T-helper 2 cell (primary cell): ENCODE results near the gene HAAO.

Source experiments
- DNase-seq, 5 experiments: peaks; one replicate each; pipeline versions ENCODE4 v3.0.0 to v3.0.0-alpha.2; 2012 to 2022

The HAAO gene

GRCh38 chr2:42792087-42792582, 248 bp downstream of the HAAO start:
- peak in 1 of 5 experiments; percentile 38 for DNase-seq

- DNase-seq = no peak
Measured at GRCh38 chr2:42791606-42792005, 777 bp downstream of the HAAO start.

- DNase-seq = no peak
Measured at GRCh38 chr2:42789751-42790150, 2.6 kb downstream of the HAAO start.

DNA sequence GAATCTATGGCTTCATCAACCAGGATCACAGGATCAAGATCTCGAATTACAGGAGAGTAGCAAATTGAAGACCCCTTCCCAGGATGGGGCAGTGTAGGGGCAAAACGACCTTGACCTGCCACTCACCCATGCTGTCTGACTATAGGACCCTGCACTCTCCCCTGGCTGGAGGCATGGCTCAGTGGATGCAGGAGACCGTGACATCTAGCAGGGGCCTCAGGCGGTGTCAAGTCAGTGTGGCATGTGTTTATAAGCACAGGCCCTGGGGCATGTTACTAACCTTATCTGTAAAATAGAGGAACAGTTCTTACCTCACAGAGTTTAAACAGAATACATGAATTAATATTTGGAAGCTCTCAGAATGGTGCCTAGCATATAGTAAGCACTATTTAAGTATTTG, 3.5 kb downstream of the HAAO start:
- DNase-seq = no peak

DNA sequence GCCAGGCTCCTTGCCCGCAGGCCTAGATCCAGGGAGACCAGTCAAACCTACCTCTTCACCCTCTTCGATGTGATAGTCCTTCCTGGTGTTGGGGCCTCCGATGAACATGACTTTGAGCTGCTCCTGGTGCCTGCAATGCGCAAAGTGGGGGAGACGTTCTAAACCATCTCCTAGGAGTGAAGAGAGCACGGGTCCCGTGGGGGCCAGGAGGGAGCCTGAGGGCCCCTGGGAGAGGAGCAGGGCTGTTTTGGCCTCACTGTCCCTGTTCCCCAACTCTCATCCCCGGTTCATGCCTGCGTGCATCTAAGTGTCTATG, 3.9 kb downstream of the HAAO start:
- no peak for DNase-seq

DNA sequence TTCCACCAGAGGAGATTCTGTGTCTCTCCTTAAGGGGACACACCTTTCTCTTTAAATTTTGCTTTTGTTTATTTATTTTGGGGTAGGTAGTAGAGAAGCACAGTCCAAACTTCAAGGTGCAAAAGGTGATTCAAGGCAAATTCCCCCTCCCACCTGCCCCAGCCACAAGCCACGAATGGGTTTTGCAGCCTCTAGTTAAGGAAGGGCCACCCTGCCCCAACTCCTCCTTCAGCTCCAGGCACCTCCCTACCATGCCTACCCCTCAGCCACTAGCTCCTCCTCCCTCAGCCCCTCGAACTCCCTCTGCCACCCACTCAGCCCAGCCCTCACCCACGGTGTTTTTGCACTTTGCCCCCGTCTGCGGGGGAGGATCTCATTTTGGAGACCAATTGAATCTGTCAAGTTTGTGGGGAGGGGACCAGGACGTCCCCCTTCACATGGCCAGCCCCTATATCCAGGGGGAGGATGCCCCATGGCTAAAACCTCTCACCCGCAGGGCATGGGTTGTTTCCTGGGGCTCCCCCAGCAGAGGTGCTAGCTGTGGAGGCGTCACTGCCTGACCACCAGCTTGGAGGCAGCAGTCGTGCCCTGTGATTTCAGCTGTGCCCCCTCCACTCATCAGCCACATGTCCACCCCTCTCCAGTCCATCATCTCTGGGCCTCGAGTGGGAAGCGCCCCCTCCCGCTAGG, 4.5 kb downstream of the HAAO start:
- DNase-seq = no peak

DNA sequence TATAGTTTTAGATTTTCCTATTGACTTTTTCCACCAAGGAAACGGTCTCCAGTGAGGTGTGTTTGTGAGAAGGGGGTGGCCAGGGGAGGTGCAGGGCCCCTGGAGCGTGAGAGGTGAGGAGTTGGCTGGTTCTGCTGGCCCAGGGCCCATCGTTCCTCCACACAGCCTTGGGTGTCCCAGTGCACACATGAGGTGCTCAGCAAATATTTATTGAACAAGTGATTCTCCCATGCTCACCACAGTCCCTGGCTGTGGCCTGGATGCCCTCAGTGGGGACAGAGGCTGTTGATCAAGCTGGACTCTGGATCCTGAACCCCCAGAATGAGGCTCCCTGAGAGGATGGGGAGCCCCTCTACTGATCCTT, 5.0 kb downstream of the HAAO start:
- no peak for DNase-seq

DNA sequence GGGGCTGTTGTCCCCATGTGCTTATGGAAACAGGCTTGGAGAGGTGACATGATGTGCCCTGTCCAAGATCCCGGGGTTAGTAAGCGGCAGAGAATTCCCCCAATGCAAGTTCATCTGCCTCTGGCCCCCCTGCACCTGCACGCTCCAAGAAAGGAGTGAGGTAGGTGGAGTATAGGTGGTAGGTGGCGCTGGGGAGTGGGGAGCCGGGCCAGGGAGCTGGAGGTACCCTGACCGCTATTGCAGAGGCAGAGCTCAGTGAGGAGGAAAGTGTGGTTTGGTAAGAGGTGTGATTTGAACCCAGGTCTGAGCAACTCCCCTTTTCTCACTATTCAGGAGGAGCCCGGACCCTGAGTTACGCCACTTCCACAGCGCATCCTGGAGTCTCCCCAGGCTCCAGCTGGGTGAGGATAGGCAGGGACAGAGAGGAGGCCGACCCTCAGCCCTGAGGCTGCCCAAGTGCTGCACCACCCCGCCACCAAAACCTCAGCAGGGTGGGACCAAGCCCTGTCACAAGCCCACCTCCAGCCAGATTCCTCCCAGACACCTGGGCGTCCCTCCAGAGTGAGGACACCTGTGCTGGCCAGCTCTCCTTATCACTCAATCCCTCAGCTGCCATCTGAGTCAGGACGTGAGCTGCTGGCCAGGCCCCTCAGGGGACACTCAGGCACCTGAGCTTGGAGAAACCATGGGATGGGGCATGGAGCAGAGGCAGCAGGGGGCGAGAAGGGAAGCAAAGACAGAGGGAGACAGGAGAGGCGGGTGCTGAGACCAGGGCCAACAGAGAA, 5.6 kb downstream of the HAAO start:
- no peak for DNase-seq

GRCh38 chr2:42784204-42784880, 8.0 kb downstream of the HAAO start:
- no peak for DNase-seq

- no peak for DNase-seq
Measured at GRCh38 chr2:42783511-42783910, 8.9 kb downstream of the HAAO start.

DNA sequence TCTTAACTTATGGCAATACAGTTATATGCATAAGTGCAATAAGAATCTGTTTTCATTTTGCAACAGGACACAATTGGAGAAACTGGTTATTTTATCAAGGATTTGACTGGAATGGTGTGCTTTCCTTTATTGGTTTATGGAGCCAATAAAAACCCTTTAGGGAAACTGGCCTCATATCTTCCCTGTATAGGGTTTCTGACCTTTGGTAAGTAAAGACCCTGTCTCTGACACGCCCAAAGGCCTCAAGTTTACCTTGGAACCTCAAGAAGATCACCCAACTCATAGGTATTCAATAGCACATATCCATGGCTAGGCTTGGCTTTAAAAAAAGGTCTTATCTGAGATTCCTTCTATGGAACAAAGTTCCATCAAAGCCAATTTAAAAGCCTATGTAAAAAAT, 11.2 kb downstream of the HAAO start:
- no peak for DNase-seq

DNA sequence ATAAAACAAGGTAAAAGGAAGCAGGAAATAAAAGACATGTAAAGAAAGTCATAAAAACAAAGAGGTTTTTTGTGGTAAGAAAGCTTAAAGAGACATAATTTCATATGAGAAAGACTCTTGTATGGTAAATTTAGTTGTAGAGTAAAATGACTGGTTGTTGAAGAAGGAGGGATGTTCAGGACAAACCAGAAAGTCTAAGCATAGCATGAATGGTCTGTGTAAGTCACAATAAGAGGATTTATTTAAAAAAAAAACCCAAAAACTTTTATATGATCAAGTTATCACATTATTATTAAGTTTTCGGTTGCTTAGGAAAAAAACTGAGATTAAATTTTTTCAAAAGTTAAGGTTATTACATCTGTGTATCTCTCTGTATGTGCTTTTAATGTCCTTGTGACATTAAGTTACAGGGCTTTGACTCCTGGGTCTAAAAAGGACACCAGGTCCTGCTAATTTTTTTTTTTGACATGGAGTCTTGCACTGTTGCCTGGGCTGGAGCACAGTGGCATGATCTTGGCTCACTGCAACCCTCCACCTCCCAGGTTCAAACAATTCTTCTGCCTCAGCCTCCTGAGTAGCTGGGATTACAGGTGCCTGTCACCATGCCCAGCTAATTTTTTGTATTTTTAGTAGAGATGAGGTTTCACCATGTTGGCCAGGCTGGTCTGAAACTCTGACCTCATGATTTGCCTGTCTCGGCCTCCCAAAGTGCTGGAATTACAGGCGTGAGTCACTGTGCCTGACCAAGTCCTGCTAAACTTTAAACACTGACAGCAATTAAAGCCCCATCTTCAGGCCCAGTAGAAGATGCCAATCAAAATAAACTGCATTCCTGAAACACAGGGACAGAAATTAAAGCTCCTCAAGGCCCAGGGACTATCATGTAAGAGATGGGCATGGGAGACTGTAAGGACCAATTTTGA, 14.2 kb downstream of the HAAO start:
- no peak for DNase-seq

DNA sequence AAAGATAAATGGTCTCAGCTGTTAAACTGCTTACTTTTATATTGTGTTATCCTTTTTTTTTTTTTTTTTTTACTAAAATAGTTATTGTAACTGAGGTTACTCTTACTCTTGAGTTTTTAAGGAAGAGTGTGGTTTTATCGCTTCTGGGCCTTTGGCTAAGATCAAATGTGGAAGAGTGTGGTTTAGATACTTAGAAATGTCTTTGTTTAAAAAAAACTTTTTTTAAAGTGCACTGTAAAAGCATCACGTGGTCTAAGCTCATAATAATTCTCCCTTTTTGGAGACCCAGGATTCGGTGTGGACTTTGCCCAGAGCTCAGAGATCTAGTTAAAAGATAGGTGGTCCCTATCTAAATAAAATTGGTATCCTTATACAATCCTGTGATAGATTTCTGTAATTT, 16.6 kb downstream of the HAAO start:
- DNase-seq = no peak

GRCh38 chr2:42775186-42775585, 17.2 kb downstream of the HAAO start:
- DNase-seq = no peak

DNA sequence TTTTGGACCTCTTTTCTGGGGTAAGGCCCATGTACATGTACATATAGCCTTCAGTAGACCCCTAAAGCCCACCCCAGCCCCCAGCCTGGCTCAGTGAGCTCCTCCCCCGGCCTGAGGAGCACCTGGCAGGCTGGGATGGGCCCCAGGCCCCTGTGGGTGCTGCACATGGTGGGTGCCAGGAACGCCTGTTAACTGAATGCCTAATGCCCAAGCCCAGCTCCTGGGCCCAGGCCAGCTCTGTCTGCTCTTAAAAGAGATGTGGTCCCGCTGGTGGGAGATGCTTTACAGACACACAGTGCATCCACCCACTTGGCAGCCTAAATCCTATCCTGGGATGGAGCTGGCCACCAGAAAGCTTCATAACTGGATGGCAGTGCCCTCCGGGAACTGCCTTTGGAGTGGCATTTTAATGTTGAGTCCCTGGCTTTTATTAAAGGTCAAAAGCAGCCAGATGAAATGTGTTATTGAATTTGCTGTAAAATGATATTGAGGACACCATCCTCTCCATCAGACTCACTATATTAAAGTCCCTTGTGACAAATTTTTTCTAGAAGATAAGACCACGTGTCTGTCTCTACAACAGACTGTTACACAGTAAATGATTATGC, 20.7 kb downstream of the HAAO start:
- no peak for DNase-seq

GRCh38 chr2:42770288-42771131, 21.9 kb downstream of the HAAO start:
- DNase-seq = peak in 1 of 5 experiments; percentile 27

DNA sequence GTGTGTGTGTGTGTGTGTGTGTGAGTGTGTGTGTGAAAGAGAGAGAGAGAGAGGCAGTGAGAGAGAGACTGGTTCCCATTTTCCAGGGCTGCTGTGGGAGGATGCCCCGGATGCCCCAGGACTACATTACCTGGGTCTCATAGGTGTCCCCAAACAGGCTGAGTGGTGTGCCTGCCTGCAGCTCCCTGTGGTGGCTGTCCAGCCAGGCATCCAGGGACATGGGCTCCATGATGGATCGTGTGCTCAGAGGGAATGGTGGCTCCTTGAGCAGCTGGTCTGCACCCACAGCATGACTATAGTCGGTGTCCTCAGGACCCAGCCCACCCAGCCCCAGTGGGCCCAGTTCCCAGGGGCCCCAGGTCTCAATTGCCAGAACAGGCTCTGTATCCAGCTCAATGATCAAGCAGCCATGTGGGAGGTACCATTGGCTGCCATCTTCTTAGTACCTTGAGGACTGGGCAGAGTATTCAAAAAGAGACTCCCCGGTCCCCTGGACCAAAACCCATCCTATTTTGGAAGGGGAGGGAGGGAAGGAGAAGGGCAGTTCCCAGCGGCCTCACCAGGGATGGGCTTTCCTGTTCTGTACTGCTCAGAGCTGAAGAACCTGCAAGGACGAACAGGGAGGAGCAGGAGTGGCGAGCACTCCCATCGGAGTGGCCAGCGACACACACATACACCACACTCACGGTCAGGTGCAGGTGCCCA, 22.6 kb downstream of the HAAO start:
- DNase-seq = no peak

- DNase-seq = no peak
Measured at GRCh38 chr2:42768706-42769256, 23.6 kb downstream of the HAAO start.

GRCh38 chr2:42767899-42768705, 24.3 kb downstream of the HAAO start:
- DNase-seq = no peak
